HG02981 (cell line): ENCODE results near the gene PNRC2.
A peak's percentile ranks its signal among the peaks of the same experiment; 100 is the strongest.
"Not testable (repeated sequence)": the region's sequence is repeated elsewhere in the genome, so short reads cannot be mapped to it uniquely, and the experiment has no call there.

Source experiments
- ATAC-seq: cut with Tn5 transposase; IDR thresholded peaks from one replicate; pipeline ENCODE4 v1.9.1; 2021; ENCODE audit warnings: mild to moderate bottlenecking, moderate library complexity; ENCODE audit not compliant: unreplicated experiment

The PNRC2 gene

DNA sequence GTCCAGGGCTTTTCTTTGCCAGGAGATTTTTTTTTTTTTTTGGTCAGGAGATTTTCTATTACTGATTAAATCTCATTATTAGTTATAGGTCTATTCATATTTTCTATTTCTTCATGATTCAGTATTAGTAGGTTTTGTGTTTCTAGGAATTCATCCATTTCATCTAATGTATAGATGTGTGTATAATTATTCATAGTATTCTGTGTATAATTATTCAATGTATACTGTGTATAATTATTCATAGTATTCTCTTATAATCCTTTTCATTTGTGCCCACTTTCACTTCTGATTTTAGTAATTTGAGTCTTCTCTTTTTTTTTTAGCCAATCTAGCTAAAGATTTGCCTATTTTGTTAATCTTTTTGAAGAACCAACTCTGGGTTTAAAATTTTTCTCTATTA is 12.3 kb upstream of the PNRC2 start:
- no peak for ATAC-seq

DNA sequence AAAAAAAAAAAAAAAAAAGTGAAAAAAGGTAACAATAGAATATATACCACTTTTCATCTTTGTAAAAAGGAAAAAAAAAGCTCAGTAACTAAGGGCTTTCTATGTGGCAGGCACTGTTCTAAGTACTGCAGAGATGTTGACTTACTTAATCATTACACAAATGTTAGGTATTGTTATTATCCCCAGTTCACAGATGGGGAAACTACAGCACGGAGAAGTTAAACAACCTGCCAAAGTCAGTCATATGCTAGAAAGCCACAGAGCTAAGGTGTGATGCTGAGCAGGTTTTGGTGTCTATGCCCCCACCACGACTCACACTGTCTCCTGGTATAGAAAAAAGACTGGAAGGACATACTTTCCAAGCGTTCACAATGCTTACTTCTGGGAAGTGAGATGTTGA is 6.6 kb upstream of the PNRC2 start:
- ATAC-seq = no peak

DNA sequence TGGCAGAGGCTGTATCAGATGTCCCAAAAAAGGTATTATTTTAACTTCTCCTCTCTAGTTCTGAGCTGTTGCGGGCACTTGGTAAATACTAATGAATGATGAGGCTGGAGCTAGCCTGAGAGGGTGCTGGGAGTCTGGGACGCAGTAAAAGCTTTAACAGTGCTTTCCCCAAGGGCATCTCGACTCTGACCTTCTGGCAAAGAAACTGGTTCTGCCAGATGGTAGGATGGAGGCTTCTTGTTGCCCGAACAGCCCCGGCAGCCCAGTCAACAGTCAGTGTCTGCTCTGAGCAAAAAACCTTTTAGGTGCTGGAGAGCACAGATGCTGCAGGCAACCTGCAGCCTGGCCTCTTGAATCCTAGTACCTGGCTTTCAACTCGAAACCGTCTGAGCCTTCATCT is 2.5 kb upstream of the PNRC2 start:
- no peak for ATAC-seq

DNA sequence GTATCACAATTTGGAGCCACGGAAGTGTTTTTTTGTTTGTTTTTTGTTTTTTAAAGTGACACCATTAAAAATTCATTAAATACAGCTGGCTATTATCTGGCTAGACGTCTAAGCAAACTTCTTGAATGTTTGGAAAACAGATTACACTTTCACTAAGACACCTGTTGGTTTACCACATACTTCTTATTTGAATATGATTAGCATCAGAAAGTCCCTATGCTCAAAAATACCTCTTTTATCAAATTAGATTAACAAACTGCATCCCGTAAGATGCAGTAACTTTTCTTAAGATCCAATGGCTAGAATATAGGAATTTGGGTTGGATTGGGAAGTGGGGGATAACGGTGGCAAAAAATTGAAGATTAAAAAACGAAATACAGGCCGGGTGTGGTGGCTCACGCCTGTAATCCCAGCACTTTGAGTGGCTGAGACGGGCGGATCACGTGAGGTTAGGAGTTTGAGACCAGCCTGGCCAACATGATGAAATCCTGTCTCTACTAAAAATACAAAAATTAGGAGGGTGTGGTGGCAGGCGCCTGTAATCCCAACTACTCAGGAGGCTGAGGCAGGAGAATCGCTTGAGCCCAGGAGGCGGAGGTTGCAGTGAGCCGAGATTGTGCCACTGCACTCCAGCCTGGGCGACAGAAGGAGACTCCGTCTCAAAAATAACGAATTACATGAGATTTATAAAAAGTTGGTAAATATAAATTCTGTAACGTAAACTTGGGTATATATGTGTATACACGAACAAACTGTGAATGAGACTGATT is 1.4 kb upstream of the PNRC2 start:
- not testable (repeated sequence) for ATAC-seq

DNA sequence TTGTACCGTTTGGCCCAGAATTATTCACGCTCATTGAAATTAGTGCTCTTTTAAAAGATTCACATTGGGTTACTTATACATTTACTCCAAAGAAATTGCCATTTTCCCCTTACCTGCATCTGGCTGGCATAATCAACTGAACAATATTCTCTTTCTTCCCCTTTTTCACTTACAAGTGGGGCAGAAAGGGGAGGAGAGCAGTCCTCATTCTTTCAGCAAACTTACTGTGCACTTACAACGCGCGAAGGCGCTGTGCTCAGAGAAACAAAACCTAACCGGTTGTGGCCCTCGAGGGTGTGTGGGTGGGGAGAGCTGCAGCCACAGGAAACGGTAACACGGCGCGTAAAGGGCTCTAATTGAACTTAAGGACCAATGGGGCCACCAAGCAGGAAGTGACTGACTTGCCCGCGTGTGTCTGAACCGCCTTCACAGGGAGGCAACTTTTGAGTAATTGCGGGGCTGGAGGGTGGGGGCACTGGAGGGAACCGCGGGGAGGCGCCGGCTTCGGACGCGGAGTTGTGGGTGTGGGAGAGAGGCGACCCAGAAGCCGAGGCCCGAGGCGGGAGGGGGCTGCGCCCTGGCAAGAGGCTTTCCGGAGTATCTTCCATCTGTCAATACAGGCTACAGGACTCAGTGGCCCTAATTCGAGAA is 693 bp upstream of the PNRC2 start:
- peak; percentile 61 for ATAC-seq

DNA sequence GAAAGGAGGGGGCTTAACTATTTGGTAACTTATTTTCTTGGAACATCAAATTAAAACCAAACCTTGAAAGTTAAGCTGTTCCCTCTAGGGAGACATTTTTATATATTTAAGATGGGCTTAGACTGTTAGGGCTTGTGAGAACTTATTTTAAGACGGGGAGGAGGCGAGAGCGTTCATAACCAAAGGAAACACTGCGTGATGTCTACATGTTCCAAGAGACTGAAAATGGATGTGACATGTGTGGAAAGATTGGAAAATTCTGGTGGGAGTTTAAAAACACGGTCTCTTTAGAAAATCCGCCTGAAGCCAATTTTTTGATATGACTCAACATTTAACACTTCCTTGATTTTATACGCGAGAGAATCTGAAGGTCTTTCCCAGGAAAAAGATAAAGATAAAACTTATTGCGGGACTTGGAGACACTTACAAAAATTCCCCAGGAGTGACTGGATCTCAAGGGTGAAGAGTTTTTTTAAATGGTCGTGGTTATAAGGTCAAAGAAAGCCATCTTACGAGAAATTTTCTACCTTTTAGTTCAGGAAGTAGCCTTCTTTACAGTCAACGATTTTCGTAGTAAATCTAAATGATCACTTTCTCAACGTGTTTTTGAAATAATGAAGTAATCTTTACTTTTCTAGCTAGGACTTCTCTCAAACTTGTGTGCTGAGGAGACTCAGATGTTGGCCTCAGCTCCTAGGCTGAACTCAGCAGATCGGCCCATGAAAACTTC is 828 bp downstream of the PNRC2 start:
- no peak for ATAC-seq

DNA sequence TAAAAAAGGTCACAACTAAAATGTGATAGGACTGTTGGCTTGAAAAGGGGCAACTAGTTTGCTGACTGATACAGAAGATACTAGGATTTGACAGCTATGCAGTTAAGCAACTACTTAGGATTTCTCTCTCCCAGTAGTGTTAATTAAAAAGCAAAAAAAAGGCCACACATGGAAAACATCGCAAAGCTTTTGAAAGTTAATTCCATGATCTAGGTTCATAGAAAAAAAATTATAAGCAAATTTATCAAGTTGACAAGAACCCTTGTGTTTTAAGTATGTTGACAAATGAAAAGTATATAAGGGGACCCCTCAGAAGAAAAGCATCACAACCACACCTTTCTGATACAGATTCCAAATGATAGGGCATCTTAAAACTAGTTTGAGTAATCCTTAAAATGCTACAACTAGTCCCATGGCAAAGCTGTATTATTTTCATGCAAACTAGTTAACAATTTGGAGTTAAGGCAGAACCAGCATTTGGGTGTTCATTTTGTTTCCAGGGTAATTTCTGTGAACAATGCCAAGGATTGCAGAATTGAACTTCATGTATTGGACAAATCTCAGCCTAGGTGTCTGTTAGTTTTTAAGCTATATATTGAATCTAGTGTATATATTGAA is 4.1 kb downstream of the PNRC2 start:
- no peak for ATAC-seq

DNA sequence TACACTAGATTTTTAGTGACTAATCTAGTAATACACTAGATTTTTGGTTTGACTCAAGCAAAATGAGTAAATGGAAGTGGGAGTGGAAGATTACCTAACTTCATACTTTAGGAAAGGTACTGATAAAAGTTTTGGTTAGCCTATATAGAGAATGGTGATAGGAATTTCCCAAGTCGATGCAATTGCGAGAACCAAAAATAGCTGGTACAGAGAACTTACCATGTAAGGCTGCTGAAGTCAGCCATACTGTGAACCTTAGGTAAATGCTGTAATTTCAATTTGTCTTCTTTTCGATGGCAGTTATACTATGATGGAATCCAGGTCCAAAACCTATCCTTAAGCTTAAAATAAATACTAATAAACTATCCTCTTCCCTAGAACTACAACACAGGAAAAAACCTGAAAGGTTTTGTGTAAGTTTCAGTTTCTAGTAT is 4.6 kb downstream of the PNRC2 start:
- no peak for ATAC-seq

DNA sequence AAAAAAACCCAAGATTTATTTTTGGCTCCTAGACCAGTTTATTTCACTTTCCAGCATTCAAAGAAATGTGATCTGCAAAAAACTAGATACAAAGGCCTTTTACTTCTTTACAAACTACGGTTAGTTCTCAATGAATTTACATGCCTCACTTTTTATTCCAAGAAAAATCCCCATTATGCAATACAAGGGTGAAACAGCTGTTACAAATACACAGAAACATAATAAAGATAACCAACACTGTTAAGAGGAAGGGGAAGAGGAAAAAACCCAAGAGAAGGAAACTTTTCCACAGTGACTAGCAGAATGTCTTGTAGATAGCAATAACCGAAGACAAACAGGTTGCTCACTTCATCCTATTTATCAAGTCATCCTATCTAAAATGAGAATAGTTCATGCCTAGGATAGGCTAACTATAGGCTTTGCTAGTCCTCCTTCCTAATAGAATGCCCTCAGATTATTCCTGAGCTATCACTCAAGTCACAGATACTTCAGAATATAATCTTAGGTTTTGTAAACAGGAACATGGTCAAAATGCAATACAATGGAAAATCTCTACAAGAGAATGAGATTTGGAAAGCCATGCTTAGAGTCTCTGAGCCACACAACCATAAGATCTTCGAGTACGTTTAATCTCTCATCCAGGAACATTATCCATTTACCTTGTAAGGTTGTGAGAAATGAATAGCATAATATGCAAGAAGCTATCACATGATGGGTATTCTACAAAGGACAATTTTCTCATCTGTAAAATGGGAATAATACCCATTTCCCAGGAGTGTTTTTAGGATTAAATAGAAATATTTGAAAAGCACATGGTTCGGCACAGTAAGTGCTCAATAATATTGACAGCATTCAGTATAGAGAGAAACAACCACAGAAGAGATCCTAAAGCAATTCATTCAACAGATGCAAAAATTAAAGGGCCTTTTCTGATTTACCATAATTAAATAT is 5.4 kb downstream of the PNRC2 start:
- ATAC-seq = no peak

DNA sequence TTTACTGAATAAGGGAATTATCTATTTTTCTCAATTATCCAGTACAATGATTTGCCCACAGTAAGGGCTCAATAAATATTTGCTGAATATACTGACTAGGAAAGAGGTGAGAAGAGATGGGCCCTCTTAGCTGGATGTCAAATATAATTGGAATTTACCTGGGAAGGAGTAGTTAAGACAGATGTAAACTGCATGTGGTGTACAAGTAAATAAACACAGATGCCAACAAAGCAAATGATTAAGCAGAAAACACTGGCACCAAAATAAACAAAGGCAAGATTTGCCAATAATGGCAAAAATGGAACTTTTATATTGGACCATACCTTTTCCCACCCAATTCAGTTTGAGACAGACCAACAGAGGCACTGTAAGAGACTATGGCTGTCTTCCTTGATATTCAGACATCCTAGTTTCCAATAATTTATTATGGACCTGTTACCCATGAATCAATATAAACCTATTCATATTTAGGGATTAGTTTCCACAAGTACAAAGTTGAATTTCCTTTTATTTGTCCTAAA is 7.4 kb downstream of the PNRC2 start:
- ATAC-seq = no peak

DNA sequence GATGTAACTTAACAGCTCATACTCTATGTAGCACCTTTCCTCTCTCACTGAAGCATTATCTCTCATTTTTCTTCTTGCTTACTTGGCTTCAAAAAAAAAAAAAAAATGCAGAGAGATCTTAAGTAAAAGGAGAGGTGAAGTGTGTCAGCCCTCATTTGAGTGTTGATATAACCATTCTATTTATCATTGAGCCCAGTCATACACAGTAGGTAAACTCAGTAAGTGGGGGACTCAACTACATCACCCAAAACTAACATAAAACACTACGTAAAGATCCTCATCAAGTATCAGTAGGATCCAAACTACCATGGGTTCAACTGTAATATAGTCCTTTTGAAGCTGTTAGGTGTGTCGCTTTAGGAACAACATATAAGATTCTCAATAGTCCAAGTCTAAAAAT is 8.2 kb downstream of the PNRC2 start:
- ATAC-seq = no peak

DNA sequence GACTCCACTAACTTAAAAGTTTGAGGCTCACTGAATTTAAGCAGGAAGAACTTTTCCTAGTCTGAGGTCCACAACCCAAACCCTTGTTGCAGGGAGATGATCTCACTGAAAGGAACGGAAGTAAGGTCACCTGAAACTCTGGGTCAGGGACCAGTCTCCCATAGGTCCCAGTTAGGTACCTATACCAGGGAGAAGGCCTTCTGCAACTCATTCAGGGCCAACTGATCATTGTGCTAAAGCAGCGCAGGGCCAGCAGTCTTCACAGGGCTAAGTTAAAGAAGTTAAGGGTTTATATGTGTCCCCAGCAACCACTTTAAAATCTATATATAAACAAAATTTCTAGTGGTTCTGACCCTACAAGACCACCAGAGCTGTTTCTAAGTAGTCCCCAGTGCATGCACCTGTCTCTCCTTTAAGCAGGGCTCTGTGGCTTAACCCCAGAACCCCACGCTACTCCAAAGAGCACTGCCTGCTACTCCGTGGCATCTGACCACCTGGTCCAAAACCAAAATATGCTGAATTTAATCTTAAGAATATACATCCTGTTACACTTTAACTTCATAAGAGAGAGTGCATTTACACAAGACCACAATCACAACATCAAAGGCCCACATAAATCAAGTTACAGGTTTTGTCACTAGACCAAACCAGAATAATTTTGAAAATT is 17.7 kb downstream of the PNRC2 start:
- ATAC-seq = no peak

DNA sequence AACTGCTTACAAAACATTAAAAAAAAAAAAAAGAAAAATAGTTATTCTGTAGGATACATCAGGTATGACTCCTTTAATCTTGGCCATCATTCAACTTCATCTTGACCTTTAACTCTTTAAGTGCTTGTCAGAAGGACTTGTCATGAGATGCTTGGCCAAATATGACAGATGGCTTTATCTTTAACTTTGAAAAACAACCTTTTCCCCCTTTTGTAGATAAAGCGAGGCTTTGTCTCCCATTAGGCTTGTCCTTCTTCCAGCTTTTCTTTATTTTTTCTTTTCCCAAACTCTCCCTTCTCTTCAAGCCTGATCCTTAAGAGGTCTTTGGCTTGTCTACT is 18.2 kb downstream of the PNRC2 start:
- ATAC-seq = no peak

DNA sequence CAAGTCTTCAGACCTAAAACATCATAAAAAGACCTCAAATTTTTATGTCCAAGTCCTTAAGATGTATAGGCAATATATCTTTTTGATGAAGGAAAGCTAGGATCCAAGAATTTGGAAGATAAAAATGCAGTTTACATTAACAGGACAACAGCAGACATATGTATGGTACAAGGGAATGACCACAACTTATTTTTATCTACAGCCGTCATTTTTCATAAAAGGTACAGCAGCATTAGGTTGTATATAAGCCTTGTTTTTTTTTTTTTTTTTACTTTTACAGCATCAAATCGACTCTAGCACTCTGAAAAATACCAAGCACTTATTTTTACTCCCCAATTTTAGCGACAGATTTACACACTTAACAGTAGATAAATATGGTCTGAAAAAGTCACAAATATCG is 19.2 kb downstream of the PNRC2 start:
- ATAC-seq = no peak

DNA sequence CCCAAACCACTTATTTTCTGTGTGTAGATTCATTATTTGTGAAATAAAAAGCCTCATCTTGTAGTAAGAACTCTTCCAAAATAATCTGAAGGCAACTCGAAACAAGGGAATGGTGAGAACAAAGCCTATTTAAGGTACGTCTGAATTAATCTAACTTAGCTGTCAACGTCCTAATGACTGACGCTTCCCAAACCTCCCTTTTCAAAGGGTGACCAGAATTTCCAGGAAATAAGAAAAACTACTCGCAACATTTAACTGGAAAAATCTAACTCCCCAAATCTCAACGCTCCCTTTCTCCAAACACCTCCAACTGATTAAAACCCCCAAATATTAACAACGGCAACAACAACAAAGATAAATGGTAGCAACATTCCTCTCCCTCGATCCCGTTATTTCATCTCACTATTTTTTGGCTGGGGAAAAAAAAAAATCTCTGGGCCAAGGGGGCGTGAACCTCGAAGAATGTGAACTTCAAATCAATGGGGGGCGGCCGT is 19.8 kb downstream of the PNRC2 start:
- no peak for ATAC-seq

DNA sequence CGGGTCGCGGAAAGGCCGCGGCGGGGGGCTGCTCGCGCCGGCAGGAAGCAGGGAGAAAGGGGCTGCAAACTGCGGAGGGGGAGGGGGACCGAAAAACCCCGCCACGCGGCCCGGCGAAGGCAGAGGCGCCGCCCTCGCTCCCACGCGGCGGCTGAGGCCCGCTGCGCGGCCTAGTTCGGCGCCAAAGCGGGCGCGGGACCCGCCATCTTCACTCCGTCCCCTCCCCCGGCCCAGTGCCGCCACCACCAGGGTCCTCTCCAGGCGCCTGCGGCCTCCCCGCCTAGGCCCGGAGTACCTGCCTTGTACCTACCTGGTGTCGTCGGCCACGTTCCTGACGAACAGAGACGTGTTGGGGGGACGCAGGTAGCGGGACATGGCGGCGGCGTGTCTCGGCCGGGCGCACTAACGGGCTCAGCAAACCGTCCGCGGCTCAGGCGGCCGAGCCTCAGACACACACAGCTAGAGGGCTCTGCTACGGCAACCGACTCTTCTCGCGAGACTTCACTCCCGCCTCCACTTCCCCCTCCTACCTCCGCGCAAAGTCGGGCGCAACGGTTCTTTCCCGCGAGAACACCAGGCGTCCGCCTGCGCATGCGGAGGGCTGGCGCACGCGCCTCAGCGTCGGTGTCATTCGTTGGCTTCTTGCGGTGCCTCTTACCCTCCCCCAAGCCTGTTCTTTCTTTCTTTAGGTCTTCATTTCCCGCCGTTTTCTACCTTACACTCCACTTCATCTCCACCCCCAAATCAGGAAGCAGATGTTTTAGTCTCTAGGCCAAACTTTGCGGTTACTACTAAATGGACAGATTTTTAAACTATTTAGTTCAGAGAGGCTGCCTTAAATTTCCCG is 20.5 kb downstream of the PNRC2 start, which contains the start of gene SRSF10:
Gene SRSF10 (minus strand): TSS at position 447 of the 847 bp plus-strand sequence. CDS start 72 bp downstream, at position 375.
- peak; percentile 88 for ATAC-seq

DNA sequence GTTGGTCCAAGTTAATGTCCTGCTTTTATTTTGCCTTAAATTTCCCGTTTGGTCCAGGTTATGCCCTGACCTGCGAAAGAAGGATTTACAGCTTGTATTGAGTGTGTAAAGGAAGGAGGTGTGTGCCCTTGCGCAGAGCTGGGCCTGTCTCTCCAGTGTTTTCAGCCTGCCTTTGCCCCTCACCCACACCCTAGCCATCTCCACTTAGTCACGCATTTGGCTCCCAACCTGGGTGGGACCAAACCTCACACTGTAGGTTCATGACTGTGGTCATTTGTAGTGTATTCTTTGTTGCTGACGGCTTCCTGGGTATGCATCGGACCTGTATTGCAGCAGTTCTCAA is 21.1 kb downstream of the PNRC2 start:
- peak; percentile 31 for ATAC-seq

DNA sequence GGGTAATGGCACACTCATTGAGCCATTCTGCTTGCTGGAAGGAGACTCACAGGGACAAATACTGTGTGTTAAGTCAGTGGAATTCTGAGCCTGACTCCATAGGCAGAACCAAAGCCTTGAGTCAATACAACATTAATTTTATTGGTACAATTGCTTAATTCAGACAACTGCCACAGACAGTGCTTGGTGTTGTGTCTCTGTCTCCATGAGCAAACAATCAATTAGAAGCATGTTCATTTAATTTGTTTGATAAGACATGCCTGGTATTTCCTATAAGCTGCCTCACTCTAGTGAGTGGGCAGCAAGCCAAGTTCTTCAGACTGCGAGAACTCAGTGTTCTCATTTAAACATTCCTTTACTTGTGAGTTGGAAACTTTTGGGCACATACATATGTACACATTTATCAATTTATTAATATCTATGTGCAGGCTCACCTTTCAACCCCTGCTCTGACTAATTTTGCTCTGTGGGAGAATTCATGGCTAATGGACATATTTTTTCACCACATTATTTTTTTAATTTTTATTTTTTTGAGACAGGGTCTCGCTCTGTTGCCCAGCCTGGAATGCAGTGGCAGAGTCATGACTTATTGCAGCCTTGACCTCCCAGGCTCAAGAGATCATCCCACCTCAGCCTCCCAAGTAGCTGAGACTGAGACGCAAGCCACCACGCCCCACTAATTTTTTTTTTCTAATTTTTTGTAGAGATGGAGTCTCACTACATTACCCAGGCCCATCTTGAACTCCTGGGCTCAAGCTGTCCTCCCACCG is 25.0 kb downstream of the PNRC2 start:
- no peak for ATAC-seq
